A172 (cell line): Measurements from ENCODE around the gene RGMA. TPM values are rescaled to one million over a fixed set of nuclear protein-coding genes. Genes with fewer than 3 reads are reported as not detected.
A peak's percentile ranks its signal among the peaks of the same experiment; 100 is the strongest.

Experiments used
- DNase-seq: peaks from one replicate; pipeline ENCODE4 v3.0.0-alpha.2; 2015; ENCODE audit warnings: low spot score
- total RNA-seq: library from RNA; depleted of rRNA; stranded (reverse); fragments of >200 nt; shearing (Covaris generic); gene quantifications from 2 replicates; pipeline ENCODE4 v1.2.3, GENCODE V29; 2014

The RGMA gene
- total RNA-seq, 1 experiment from 2014 or later = 0.90 TPM

- DNase-seq = no peak
Observed at GRCh38 chr15:93093765-93094164, 4.8 kb upstream of the RGMA start.

- no peak for DNase-seq
Observed at GRCh38 chr15:93091465-93091864, 2.5 kb upstream of the RGMA start.

GRCh38 chr15:93089727-93090305 is 805 bp upstream of the RGMA start:
- DNase-seq = no peak

DNA sequence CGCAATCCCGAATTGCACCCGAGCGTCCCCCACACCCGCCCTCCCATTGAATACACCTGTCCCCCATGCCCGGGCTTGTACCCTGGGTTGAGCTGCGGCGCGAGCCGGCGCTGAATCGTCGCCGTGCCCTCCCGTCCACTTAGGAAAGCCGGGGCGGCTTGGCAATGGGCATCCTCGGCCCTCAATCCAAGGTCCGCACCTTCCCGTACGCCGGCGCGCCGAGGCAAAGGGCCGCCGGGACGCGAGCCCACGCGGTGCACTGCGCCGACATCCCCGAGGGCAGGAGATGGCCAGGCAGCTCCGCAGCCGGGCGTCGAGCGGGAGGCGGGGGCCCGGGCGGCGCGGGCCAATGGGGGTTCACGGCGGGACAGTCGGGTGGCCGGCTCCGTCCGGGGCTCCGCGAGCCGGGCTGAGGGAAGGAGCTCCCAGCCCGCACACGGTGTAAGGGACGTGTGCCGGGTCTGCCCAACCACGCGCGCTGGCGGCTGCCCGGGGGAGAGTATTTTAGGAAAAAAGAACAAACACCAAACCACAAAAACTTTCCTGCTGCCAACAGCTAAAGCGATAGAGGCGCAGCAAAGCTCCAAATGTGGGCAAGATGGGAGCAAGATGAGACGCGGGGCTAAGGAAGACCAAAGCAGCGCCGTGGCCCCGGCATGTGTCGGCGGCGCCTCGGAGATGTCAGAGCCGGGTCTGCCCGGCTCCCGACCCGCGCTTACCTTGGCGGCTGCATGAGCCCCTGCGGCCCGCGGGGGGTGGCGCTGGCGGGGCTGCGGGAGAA is 621 bp downstream of the RGMA start:
- no peak for DNase-seq

GRCh38 chr15:93087825-93088199 is 1.2 kb downstream of the RGMA start:
- peak; percentile 55 for DNase-seq

GRCh38 chr15:93086791-93087190 is 2.2 kb downstream of the RGMA start:
- no peak for DNase-seq

DNA sequence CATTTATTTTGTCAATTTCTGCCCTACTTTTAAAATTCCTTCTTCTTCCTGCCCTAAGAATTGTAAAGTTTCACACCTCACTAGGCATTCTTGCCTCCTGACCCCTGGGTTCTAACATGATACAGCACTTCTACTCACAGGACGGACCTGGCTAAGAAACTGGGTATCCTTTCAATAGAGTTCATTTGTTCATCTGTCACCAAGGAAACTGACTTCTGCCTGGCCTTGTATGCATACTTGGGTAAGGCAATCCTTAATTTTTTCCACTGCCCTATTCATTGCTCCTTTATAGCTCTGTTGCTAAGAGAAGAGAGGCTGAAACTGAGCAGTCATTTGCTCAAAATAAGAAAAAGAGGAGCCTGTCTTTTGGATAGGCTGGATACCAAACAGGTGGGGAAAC is 3.3 kb downstream of the RGMA start:
- no peak for DNase-seq

- no peak for DNase-seq
Observed at GRCh38 chr15:93082861-93083260, 6.2 kb downstream of the RGMA start.

DNA sequence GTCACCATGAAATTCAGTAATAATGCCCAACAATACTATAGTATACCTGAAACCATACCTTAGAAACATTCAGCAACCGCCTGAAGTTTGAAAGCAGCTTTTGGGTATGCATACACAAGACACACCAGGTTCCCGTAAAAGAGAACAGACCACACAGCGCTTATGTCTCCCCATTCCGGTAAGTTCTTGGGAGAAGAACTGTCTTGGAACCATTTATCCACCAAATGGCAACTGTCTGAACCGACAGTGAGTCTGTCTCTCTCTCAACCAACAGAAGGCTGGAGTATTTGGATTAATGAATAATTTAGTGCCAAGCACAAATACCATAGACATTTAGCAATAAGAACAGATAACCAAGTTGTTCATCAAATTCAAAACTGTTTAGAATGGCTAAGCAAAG is 7.6 kb downstream of the RGMA start:
- DNase-seq = no peak

GRCh38 chr15:93080451-93080850 is 8.6 kb downstream of the RGMA start:
- no peak for DNase-seq

DNA sequence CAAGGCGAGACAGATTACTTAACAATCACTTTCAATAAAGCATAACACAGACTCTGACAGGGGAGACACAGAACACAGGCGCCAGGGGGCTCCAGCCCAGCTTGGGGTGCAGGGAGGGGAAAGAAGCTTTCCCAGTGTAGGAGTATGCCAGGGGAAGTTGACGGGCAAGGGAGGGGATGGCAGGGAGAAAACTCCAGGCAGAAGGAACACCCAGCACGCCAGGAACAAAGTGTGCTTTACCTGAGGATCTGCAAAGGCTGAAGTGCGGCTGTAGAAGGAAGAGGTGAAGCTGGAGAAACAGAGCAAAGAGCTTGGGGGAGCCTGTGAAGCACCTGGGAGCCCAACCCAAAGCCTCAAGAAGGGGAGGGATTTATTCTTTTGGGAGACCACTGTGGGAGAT is 12.1 kb downstream of the RGMA start:
- no peak for DNase-seq

DNA sequence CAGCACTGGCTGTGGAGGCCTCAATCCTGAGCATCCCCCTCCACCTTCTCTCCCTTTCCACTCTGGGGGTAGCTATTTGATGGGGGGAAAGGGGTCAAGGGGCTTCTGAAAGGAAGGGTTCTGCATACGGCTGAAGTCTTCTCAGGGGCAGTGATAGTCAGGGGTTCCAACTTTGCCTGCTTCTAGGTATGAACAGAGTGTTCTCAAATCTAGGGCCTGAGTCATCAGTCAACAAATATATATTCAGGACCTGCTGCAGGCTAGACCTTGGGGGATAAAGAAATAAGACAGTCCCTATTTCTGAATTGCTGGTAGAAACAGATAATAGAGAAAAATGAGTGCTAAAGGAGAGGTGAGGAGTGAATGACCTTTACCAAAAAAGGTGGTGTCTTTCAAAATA is 12.8 kb downstream of the RGMA start:
- no peak for DNase-seq

DNA sequence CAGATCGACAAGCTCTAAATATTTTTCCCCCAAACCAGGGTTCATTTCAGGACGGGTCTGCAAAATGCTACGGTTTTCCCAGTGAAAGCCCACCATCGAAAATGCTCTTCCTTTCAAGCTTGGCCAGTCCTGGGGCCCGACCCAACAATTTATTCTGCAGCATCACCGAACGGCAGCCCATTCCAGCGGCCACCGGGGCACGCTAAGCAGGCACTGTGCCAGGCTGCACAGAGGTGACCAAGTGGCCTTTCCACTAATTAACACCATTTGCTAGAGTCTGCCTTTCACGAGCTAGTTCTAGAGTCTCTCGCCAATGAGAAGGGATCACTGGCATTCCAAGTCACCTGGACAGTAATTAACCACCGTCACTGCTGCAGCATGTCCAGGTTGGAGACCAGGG is 14.4 kb downstream of the RGMA start:
- DNase-seq = no peak

DNA sequence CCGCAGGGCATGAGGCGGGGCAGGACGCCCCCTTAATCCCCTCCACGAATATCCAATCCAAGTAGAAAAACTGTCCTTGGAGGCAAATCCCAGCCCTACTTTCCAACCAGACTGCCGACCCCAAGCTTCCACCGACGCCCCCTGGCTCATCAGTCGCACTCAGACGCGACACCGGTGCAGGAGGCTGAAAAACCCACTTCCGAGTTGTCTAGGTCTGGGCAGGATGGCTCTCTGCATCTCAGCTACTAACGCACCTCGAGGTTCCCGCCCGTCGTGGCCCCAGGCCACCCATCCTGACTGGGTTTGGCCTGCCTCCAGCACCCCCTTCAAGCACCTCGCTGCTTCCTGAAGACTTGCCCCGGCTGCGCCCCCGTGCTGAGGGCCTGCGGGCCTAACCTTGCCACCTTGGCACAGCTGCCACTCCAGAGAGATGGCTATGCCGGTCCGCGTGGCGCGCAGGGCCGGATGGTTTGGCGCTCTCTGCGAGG is 15.5 kb downstream of the RGMA start:
- no peak for DNase-seq

DNA sequence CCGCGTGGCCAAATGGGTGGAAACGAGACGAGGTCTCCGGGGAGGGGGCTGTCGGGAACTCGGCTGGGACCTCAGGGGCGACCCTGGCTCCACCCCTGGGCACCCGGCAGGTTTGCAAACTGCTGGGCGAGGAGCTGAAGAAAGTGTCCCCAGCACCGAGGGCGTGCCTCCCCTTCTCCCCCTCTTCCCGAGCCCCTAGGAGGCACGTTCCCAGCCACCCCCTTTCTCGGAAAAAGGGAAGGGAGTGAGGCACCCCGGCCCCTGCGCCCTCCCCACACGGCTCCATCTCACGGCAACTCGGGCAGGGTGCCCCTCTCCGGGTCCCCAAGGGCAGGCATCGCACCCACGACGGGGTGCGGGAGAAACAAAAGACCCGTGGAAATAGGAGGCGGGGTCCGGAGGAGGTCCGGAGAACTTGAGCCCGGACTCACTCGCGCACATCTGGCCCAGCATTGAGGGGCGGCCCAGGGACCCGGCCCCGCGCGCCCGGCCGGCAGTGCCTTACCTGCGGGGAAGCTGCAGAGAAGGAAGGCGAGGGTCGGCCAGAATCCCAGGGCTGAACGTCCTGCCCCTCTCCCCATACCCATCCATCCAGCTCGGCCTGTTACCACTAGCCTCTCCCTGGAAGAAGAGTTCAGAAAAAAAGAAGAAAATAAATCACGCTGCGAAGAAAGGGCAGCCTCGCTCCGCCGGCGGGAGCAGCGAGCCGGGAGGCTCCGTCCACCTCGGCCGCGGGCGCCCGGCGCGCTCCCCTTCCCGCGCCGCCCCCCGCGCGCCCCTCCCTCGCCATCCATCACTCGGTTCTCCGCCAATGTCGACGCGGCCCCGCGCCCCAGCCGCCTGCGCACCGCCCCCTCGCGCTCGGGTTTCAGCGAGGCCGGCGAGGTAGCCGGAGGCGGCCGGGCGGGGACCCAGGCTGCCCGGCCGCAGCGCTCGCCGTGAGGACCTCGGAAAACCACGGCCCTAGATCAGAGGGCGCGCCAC is 16.3 kb downstream of the RGMA start:
- peak; percentile 9 for DNase-seq

DNA sequence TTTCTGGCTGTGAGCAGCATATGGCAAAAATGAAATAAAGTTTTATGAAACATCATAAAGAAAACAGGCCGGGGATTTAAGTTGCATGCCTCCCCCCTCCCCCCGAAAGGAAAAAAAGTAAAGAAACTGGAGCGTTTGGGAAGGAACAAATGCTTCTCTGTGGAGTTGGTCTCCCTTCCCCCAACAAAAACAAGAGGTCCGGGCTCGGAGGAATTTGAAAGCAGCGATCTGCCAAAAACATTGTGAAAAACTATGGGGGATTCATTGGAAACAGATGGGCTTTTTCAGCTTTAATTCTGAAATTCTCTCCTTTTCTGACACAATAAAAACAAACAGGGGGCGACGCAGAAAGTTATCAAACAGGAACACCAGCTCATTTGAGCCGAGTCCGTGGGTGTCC is 17.0 kb downstream of the RGMA start:
- no peak for DNase-seq

GRCh38 chr15:93071469-93071936 is 17.5 kb downstream of the RGMA start:
- DNase-seq = no peak

DNA sequence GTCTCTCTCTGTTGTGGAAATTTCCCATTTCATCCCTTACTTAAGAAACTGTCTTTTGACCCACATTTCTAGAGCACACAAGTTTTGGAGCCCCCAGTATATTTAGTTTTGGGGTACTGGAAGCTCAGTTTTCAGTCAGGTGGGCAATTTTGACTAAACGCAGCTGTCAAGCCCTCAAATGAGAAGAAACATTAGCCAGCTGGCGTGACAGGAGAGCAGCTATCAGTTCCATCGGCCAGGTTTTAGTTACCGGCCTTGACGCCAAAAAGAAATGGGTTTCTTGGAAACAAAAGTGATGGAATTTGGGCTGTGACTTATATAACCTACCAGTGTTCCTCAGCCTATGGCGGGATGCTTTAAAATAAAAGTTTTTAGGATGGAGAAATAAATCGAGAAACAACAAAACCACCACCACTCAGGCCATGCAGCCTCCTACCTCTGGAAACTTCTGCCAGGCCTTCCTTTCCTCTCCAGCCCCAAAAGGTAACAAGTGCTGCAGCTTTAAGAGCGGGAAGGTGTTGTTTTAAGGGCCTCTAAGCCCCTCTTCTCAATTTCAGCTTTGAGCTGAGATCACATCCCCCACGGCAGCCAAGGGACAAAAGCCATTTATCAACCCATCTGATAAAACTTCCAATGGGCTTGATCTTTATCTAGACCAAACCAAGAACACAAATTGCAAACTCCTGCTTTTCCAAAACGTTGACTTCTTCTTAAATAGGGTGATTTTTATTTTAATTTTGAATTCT is 18.3 kb downstream of the RGMA start:
- DNase-seq = no peak

- DNase-seq = no peak
Observed at GRCh38 chr15:93070132-93070531, 18.9 kb downstream of the RGMA start.

GRCh38 chr15:93068581-93069199 is 20.3 kb downstream of the RGMA start:
- DNase-seq = no peak

GRCh38 chr15:93067649-93068085 is 21.3 kb downstream of the RGMA start:
- no peak for DNase-seq
